NCI-H2107 treated with DMSO at 0.1 percent for 48 hours (cell line): ENCODE data around the gene ZNF33B.
"Not testable (repeated sequence)": the region's sequence is repeated elsewhere in the genome, so short reads cannot be mapped to it uniquely, and the experiment has no call there.

Source experiments
- DNase-seq: peaks from one replicate; lab custom pipeline; 2025; ENCODE audit not compliant: unreplicated experiment; lab: John Stamatoyannopoulos, UW

Gene ZNF33B

DNA sequence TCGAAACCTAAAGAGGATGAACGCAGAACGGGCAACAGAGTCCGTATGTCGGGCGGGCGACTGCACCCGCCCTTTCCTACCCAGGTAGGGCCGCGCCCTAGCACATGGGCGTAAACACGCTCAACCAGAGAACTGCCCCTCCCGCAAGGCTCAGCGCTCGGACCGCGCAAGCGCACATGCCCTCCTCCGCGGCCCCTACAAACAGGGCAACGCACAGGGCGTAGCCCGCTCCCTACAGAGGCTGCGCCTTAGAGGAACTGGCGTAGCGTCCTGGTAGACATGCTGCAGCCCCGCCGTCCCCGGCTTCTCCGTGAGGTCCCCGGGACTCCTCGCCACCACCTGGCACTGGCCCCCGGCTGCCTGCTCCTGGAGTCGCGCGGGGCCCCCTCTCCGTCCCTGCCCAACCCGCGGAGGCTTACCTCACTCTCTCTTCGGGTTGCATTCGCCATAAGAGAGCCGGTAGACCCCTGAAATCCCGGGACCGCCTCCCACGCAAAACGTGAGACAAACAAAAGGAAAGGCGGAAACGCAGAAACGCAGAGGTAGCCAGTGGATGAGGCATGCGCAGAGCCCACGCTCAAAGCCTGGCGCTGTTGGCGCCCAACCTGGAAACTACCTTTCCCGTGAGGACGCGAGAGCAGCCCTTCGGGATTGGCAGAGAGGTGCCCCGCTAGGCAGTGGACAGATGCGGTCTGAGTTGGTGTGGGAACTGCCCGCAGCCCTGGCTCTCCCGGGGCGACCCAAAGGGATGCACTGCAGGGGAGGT is at the start of gene ZNF33B:
Gene ZNF33B (minus strand): TSS at position 516 of the 766 bp plus-strand sequence. CDS start 1,642 bp downstream, outside the sequence.
- peak; percentile 59 for DNase-seq

DNA sequence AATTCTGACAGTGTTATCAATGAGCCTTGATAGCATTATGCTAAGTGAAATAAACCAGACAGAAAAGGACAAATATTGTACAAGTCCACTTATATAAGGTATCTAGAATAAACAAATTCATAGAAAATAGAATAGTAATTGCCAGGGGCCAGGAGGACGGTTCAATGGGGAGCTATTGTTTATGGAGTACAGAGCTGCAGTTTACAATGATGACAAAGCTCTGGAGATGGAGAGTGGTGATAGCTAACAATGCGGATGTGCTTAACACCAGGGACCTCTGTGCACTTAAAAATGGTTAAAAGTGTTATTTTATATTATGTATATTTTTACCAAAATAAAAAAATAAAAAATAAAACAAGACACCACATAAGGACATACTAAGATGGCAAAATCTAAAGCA is 46.1 kb upstream of the ZNF33B start:
- no peak for DNase-seq

DNA sequence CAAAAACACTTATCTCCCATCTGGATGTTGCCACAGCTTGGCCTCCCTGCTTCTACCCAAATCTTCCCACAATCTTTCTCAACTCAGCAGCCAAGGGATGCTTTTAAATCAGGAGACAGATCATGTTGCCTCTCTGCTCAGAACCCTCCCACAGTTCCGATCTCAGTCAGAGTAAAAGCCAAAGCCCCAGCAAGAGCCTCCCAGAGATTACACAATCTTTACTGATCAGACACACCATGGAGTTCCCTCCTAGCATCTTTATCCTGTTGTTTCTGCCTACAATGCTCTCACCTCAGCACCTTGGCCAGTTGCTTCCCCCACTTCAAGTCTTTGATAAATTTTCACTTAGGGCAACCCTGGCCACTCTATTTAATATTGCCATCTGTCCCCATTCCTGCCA is 41.9 kb upstream of the ZNF33B start:
- no peak for DNase-seq

DNA sequence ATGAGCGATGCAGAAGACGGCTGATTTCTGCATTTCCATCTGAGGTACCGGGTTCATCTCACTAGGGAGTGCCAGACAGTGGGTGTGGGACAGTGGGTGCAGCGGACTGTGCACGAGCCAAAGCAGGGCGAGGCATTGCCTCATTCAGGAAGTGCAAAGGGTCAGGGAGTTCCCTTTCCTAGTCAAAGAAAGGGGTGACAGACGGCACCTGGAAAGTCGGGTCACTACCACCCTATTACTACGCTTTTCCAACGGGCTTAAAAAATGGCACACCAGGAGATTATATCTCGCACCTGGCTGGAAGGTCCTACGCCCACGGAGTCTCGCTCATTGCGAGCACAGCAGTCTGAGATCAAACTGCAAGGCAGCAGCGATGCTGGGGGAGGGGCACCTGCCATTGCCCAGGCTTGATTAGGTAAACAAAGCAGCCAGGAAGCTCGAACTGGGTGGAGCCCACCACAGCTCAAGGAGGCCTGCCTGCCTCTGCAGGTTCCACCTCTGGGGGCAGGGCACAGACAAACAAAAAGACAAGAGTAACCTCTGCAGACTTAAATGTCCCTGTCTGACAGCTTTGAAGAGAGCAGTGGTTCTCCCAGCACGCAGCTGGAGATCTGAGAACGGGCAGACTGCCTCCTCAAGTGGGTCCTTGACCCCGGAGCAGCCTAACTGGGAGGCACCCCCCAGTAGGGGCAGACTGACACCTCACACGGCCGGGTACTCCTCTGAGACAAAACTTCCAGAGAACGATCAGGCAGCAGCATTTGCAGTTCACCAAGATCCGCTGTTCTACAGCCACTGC is 27.0 kb upstream of the ZNF33B start:
- not testable (repeated sequence) for DNase-seq

DNA sequence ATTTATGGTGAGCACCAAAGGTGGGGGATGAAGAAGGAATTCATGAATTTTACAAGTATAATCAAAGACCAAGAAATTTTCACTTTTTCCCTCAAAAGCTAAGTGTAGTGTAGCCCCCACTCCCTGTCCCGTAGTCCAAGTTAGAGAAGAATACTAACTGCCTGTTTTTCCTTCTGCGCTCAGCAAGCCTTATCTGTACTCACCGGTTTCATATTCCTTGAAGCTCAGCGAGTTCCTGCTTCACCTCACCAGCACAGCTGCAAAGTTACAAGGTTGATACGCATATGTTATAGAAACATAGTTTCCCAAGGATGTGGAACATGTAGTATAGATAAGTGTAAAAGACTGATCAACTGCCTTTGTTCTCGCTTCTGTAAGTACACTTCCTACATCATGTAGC is 16.0 kb upstream of the ZNF33B start:
- DNase-seq: no peak

DNA sequence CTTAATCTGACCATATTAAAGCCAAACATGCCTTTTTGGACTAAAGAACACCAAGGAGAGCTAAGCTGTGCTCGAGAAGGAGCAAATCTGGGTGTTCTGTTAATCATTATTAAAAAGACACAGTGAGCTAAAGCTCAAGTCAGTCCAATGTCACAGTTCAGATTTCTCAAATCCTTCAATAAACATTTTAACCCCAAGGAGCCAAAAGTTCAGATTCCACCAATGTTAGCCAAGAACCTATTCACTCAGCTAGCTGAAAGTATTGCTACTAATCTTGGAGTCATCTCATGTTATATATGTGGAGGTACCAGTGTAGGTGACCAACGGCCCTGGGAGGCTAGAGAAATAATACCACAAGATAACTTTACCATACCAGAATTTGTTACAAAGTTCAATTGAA is 14.5 kb upstream of the ZNF33B start:
- DNase-seq: no peak

DNA sequence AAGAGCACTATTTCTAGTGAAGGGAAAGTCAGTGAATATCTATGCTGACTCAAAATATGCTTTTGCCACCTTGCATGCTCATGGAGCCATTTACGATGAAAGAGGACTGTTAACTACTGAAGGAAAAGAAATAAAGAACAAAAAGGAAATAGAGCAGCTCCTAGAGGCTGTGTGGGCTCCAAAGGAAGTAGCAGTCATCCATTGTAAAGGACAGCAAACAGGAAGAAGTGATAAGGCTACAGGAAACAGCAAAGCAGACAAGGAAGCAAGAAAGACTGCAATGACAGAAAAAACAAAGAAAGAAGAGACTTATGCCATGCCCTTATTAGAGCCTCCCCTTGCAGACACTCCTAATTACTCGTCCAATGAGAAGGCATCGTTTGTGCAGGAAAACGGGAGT is 12.0 kb upstream of the ZNF33B start:
- DNase-seq: no peak

DNA sequence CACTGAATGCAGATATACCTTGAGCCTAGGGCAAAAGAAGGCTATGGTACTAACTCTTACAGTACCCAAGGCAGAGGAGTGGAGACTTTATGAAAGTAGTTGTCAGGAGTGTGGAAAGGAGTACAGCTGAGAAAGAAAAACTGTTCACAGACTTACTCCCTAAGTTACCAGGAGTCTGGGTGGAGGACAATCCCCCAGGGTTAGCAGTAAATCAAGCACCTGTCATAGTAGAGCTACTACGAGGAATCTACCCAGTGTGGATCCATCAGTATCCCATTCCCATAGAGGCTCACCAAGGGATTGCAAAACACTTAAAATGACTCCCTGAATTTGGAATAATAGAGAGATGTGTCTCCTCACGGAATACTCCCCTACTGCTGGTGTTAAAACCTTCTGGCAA is 10.1 kb upstream of the ZNF33B start:
- no peak for DNase-seq

DNA sequence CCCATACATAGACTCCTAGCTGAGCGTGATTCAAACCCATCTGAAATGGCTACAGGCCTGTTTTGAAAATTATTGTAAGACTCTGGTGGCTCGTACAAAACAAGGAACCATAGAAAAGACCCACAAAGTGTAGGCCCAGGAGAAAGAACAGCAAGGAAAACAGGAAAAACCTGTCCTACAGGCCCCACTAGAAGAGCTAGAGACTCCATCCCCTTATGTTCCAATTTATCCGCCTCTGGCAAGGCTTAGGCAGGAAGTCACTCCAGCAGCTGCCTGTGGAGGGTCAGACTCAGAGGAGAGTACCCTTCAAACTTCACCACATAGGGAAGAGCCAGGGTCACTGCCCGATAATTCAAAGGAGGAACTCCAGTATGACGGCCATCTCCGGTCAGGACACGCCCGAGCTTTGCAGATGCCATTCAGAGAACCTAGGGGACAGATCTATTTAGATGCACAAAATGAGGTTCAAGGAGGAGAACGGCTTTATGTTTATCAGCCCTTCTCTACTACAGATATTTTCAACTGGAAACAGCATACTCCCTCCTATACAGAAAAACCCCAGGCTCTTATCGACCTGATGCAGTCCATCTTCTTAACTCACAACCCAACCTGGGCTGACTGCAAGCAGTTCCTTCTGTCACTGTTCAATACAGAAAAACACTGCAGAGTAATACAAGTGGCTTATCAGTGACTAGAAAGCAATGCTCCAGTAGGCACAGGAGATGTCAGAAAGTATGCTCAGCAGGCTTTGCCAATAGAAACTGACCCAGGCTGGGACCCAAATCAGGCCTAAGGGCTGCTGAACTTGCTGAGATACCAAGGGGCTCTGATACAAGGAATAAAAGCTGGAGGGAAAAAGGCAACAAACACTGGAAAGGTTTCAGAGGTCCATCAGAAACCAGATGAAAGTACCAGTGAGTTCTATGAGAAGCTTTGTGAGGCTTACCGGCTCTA is 8.6 kb upstream of the ZNF33B start:
- no peak for DNase-seq

DNA sequence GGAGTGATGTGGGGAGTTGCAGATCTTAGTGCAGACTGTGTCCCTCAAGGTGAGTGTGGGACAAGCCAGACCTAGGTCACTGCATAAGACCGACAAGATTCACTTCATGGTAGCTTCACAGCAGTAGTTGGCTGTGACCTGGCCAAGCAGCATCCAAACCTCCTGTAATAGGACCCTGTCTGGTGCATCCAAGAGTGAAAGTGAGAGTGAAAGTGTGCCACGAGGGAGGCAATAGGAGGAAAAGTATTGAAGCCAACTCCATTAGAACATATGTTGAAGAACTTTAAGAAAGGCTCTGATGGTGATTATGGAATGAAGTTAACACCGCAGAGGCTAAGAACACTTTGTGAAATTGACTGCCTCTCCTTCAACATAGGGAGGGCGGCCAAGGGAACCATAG is 7.8 kb upstream of the ZNF33B start:
- DNase-seq: no peak

DNA sequence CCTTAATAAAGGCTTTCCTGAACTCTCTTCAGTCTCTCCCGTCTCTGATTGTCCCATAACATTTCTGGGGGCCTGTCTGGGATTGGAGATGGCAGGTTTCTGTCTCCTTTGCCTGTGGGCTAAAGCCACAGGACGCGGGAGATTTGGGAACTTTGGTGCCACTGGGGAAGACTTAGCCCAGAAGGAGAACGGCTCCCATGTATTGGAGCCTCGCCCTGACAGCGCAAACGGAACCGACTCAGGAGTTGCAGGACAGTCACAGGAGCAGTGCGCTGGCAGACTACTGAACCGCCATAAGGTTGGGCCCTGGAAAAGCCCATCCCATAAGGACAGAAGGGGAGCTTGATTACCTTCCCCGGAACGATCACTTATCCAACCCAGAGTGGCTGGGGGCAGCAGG is 7.1 kb upstream of the ZNF33B start:
- DNase-seq: no peak

DNA sequence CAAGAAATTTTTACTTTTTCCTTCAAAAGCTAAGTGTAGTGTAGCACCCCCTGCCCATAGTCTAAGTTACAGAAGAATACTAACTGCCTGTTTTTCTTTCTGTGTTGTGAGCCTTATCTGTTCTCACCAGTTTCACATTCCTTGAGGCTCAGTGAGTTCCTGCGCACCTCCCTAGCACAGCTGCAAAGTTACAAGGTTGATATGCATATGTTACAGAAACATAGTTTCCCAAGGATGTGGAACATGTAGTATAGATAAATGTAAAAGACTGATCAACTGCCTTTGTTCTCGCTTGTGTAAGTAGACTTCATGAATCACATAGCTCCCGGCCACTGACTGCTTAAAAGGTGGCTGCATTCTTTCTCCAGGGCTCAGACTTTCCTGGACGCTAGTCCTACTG is 6.7 kb upstream of the ZNF33B start:
- DNase-seq: no peak

DNA sequence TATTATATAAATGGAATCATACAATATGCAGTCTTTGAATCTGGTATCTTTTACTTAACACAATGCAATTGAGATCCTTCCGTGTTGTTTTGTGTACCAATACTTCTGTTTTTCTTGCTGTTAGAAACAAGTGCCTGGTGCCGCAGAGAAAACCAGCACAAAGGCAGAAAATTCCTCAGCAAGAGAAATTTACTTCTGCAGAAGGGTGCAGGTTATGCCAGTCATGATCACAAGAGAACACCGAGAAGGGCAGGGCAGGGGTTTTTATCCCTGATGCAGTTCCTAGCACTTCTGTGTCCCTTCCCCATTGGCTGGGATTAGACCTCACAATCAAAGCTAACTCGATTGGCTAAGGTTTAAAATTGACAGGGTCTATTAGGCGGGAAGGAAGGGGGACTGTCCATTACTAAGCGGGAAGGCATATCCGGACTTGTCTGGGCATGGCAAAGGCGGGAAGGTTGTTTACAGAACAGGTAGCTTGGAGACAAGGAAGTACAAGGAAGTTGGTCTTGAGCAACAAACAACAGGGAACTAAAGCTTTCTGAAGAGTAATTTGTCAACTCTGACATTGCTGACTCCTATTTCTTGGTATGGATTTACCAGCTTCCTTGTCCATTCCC is 2.4 kb upstream of the ZNF33B start:
- DNase-seq: no peak

DNA sequence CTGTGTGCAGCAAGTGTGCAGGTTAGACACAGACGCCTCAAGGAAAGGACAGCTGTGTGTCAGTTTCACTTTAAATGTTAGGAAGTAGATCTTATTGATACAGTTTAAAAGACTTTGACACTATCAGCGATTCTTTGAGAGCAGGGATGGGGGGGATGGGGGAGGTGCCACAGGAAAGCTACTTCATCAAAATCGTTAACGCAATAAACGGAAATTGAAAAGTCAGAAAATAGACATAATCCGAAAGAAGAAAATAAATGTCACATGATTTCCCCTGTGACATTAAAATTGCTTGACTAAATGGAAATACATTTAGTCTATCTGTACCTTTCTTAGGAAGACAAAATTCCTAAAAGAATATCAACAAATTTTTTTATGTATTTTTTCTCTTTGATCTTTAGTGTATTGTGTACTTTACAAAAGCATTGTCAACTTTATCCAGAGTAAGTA is 476 bp upstream of the ZNF33B start:
- no peak for DNase-seq

DNA sequence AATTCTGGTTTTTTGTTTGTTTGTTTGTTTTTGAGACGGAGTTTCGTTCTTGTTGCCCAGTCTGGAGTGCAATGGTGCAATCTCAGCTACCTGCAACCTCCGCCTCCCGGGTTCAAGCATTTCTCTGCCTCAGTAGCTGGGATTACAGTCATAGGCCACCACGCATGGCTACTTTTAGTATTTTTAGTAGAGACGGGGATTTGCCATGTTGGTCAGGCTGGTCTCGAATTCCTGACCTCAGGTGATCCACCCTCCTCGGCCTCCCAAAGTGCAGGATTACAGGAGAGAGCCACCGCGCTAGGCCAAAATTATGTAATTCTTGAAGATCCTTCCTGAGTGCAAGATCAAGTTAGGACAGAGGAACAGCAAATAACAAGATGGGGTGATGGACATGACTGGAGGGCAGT is 719 bp downstream of the ZNF33B start:
- DNase-seq: no peak

DNA sequence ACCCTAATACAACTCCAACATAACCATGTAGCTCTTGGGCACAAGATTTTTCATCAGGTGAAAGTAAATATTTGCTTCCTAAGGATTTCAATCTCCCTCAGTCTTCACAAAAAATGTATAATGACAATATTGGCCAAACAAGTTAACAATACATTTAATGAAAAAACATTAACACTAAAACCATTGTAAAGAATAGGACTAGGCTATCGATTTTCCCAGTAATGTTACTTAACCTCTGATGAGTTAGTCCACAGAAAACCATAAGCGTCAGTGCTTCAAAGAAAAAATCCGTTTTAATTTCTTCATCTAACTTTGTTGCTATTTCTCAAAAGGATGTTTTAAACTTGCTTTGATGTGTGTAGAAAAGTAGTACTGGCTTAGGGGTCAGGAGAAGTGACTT is 1.2 kb downstream of the ZNF33B start:
- no peak for DNase-seq

DNA sequence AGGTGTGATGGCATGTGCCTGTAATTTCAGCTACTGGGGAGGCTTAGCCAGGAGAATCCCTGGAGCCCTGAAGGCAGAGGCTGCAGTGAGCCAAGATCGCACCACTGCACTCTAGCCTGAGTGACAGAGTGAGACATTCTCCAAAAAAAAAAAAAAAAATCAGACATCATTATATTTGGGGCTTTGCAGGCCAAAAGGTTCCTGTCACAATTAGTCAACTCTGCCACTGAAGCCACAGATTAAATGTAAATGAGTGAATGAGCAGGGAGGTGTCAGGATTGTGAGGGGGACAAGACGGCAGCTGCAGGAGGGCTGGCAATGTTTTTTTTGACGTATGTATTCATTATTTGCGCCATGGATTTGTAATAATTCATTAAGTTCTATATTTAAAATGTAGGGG is 3.3 kb downstream of the ZNF33B start:
- no peak for DNase-seq

DNA sequence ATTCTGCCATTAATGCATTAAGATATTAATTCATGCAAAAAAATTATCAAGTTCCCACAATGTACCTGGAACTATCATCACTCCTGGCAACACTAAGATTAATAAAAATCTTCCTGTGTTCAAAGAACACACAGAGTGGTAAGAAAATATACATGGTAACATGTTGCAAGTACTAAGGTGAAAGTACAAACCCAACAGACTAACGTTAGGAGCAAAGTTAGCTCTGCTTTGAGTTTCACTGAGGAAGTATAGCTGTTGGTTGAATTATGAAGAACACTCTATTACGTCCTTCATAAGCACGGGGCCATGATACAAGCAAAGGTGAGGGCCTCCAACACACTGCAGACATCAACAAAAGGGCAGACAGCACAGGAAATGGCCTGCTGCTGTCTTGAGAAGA is 5.8 kb downstream of the ZNF33B start:
- no peak for DNase-seq

DNA sequence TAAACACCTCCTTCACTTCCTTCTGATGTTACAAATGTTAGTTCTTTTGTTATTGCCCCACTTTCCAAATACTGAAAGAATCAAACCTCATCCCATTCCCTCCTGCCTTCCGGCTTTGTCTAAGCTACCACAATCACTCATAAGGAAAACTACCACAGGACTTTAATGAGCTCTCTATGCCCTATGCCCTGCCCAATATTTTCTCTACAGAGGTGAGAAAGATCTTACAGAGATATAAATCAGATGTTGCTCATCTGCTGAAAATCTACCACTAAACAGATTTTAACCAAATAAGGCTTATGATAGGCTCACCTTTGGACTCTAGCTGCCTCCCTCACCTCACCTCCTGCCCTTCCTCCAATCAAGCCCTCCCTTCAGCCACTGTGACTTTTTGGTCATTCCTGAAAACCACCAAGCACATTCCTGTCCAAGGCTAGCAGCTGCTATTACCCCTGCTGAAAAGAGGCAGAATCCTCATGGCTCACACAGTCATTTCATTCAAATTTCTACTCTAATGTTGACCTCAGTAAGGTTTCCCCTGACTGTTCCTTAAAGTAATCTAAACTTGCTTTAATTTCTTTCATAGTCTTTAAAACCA is 7.7 kb downstream of the ZNF33B start:
- DNase-seq: no peak

DNA sequence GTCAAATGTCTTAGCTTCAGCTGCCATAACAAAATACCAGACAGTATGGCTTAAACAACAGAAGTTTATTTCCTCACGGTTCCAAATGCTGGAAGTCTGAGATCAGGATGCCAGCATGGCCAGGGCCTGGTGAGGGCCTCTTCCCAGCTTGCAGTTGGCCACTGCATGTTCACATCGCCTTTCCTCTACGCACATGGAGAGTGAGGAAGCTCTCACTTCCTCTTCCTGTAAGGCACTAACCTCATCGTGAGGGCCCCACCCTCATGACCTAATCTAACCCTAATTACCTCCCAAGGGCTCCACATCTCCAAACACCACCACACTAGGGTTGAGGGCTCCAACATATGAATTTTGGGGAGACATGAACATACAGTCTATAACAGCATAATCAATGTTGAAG is 14.4 kb downstream of the ZNF33B start:
- DNase-seq: no peak
